Activated CD4-positive, alpha-beta T cell treated with anti-CD3 and anti-CD28 coated beads for 1 hour (primary cell): Measurements from ENCODE around the gene DIPK2B.

ENCODE experiments used
- DNase-seq: peaks from one replicate; pipeline ENCODE4 v3.0.0-alpha.2; 2020

DIPK2B gene, protein sequence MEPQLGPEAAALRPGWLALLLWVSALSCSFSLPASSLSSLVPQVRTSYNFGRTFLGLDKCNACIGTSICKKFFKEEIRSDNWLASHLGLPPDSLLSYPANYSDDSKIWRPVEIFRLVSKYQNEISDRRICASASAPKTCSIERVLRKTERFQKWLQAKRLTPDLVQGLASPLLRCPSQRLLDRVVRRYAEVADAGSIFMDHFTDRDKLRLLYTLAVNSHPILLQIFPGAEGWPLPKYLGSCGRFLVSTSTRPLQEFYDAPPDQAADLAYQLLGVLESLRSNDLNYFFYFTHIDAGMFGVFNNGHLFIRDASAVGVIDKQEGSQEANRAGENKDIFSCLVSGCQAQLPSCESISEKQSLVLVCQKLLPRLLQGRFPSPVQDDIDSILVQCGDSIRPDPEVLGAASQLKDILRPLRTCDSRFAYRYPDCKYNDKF

DNA sequence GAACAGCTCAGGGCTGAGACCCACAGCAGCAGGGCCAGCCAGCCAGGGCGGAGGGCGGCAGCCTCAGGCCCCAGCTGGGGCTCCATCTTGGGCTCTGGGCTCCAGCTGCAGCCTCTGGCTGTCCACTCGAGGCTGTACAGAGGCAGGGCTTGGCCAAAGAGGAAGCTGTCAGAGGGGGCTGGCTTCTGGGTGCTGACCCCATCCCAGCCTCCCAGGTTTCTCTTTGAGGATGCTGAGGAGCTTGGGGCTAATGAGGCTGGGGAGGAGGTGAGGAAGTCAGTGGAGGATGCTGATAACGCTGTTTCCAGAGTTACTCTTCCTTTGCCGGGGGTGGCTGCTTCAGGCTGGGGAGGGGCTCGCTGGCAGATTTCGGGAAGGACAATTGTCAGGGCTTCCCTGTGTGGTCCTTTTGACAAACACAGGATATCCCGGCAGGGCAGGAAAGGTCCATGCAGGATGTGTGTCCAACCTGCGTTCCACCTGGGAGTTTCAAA, at the start of gene DIPK2B:
TSS of gene DIPK2B (minus strand) at position 136 of the 494 bp plus-strand sequence. CDS start at position 86, 50 bp downstream.
- DNase-seq: no peak

DNA sequence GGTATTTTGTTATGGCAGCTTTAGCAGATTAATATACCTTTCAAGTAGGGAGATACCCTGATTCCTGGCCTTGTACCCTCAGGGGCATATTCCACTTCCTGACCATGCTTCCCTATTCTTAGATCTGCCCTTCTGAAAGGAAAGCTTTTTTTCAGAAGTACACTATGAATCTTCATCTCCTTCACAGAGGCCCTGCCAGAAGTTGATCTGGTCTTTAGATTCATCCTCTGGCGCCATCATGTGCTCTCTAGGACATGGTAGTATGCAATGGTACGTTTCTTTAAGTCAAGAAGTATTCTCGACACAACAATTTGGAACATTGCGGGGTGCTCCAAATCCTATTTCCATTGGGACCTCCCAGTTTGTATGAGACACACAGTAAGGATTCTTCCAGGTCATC, 39.6 kb upstream of the DIPK2B start:
- no peak for DNase-seq

DNA sequence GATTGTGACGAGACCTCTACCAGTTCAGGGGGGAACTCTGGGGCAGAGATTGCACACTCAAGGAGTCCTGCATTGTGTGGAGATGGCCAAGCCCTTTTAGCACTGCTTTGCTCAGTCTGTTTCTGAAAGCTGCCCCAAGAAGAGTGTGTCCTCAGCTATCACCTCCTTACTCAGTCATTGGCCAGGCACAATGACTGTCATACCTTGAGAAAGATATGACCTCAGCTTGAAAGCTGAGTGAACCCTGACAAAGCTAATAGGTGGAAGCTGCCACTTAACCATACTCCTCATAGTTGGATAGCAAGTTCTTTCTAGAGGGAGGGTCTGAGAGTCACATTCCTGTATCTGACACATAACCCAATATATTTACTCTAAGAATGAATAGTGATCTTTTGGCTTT, 37.8 kb upstream of the DIPK2B start:
- DNase-seq: no peak

DNA sequence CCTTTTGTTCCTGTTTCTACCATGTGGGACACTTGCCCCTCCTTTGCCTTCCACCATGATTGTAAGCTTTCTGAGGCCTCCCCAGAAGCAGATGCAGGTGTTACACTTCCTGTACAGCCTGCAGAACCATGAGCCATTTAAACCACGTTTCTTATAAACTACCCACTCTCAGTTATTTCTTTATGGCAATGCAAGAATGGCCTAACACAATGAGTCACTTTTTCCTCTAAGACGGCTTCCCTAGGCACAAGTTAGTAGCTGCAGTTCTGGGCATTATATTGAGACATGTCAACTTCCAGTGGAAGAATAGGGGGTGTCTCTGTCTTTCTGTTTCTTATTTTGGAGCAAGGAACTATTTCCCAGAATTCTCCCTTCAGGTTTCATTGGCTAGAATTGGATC, 32.9 kb upstream of the DIPK2B start:
- DNase-seq: no peak

DNA sequence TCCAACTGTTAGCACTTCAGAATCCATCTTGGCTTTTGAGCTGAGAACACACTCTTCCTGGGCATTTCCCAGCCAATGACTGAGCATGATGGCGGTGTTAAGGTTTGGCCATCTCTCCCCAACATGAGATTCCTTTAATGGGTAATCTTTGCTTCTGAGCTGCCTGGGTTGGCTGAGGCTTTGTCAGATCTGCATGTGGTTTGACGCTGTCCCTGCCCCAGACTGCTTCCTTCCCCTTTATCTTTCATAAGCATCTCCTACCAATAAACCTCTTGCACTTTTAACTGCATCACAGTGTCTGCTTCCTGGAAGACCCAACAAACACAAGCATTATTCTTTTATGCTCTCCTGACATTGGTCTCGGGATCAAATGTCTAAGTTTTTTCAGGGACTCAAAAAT, 31.5 kb upstream of the DIPK2B start:
- DNase-seq: no peak

DNA sequence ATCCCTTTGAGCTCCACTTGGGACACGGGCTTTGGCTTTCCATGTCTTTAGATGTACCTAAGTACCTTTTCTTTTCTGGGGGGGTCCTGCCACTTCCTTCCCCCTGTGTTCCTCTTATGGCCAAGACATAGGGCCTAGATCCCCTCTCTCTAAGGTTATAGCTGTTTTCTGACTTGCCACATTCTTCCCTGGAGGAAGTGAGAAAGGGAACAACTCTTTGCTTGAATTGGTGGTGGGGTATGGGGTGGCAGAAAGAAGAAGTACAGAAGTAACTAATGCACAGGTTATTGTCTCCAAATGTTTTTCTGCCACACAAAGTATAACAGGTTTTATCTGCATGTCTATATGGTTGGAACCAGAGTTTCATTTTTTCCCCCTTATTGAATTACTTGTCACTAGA, 29.7 kb upstream of the DIPK2B start:
- no peak for DNase-seq

DNA sequence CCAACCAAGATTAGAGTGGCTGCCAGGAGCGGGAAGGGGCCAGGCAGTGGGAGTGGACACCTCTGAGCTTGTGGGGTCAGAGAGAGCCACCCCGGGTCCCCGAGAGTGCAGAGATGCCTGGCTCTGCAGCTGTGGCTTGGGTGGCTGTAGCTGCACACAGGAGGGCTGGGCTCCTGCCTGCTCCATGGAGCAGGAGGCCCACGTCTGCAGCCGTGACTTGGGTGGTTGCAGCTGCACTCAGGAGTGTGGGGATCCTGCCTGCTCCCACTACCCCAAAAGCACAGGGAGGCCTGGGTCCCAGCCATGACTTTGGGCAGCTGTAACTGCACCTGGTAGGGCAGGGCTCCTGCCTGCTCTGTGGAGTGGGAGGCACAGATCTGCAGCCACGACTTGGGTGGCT, 28.7 kb upstream of the DIPK2B start:
- DNase-seq: no peak

DNA sequence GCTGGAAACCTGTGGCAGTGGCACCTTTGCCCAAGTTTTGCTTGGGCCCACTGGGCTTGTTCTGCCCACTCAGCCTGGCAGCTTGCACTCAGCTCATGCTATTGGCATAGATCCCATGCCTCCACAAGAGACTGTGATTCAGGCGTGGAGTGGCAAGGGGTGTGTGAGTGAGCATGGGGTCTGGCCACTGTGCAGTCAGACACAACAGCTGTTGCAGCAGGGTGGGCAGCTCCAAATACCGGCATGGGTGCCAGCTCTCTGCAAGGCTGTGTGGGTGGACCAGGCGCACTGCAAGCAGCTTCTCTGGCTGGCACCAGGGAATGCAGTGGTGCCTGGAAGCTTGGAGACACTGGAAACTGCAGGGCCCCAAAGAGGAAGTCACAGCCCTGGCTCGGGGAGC, 27.4 kb upstream of the DIPK2B start:
- DNase-seq: no peak

DNA sequence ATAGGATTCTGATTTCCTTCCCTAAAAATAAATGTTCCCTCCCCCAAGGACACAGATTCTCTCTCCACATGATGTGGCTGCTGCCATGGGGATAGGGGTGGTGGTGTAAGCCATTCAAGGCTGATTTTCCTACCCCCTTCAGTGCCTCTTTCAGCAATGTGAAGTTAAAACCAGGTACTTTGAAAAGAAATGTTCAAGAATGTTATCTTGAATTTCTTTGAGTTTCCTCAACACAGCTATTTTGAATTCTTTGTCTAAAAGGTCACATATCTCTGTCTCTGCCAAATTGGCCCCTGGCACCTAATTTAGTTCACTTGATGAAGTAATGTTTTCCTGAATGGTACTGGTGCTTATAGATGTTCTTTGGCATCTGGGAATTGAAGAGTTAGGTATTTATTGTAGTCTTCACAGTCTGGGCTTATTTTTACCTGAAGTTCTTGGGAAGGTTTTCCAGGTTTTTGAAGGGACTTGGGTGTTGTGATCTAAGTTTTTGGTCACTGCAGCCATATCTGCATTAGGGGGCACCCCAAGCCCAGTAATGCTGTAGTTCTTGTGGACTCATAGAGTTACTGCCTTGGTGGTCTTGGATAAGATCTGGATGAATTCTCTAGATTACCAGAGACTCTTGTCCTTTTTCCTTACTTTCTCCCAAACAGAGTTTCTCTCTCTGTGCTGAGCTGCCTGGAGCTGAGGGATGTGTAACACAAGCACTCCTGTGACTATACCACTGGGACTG, 7.6 kb upstream of the DIPK2B start:
- DNase-seq: no peak

DNA sequence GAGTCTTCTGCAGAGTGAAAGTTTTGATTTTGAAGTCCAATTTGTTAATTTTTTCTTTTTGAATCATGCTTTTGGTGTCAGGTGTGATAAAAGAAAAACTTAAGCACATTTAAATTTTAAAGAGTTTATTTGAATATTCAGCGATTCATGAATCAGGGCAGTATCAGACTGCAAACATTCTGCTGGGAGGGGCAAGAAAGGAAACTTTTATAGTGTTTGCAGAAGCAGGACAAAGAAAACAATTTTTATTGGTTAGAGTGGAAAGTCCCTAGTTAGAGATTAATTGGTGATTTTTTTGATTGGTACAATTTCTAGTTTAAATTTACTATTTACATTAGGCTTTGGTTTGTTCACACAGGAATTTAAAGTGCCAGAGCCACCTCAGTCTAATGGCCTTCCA, 1.5 kb upstream of the DIPK2B start:
- DNase-seq: no peak

DNA sequence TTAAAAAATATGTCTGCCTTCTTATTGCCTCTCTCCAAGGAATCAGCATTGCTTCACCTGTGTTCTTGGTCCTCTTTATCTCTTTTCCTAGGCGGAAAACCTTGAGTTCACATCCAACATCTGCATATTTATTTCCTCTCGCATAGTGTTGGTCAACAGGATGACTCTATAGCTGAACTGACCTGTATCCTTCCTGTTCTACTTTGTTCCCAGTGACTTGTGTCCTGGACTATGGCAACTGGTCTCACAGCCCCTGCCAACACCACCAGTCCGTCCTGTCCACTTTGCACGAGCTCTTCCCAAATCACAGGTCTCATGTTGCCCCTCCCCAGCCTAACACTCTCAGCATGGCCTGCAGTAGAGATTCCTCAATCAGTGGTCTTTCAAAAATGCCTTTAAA, 2.0 kb downstream of the DIPK2B start:
- DNase-seq: no peak

DNA sequence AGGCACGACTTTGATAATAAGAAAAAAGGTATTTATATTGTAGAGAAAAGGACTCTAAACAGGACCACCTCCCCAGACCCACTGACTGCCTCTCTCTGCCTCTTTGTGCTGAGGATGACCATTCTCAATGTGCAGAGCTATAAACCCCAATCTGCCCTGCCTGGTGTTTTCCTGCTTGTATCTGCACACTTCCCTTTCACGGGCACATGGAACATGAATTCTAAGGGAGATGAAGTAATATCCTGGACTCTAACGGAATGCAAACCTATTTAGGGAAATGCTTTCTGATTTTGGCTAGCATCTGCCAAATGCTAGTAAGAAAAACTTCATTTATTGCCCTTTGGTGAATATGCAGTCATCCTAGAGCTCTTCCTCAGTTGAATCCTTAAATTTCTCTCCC, 2.4 kb downstream of the DIPK2B start:
- no peak for DNase-seq

DNA sequence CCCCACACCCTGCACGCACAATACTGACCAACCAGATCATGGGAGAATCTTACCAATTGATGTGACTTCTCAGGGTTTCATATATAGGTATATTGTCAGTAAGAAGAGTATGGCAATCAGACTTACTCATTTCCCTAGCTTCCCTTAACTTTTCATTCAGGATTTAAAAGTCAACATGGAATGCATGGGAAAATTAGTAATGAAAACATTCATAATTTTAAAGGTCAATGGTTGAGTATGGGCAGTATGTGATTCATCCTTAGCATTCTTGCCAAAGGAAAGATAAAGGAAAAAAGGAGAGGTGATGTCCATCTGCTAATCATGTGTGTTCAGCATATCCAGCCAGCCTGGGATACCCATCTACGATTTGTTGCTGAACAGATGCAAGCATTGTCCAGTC, 4.0 kb downstream of the DIPK2B start:
- DNase-seq: no peak

DNA sequence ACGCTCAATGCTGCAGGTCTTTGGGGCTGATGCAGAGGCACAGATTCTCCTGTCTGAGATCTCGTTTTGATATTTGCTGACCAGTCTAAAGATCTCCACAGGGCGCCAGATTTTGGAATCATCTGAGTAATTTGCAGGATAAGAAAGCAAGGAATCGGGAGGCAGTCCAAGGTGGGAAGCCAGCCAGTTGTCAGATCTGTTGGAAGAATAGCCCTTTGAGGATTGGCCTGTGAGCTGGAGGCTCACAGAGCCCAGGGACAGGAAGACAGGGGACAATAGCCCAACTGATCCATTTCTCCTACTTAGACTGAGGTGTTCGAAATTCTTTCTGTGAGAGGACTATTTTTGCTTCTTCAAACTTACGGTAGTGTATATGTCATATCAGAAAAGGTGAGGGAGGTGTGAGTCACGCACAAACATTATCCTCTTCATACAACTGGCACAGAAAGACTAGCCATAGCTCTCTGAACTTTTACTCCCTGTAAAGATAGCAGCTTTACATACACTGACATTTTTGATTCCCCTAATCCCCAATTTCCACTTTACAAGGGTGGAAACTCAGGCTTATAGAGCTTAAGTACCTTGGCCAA, 8.8 kb downstream of the DIPK2B start:
- no peak for DNase-seq

DNA sequence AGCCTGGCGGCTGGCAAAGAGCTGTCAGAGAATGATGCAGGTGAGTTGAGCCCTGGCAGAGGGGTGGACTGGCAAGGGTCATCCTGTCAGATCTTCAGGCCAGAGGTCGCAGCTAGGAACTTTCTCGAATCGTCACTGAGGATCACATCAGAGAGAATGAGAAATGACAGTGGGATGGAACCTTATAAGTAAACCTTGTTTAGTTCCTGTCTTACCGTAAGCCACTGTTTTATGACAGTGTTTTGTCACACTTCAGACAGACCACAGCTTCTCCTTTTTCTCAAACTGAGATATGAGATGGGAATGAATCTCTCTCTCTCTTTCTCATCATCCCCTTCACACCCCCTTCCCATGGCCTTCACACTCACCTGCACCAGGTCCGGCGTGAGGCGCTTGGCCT, 9.3 kb downstream of the DIPK2B start:
- DNase-seq: no peak

DNA sequence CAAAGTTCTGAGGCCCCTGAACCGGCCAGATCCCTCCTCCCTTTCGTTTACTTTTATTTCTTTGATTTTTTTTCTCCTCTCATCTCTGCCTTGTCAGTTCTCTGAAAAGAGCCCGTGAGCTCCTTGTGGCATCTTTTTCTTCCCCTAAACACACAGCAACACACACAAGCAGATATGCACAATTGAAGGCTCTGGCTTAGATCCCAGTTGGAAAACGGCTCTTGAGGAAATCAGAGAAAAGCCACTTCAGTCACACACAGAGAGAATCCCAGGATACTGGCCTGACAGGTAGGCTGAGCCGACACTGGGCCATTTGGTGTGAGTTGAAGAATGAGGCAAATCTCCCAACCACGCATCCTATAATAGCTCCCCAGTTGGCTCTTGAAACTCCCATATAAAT, 12.9 kb downstream of the DIPK2B start:
- no peak for DNase-seq

DNA sequence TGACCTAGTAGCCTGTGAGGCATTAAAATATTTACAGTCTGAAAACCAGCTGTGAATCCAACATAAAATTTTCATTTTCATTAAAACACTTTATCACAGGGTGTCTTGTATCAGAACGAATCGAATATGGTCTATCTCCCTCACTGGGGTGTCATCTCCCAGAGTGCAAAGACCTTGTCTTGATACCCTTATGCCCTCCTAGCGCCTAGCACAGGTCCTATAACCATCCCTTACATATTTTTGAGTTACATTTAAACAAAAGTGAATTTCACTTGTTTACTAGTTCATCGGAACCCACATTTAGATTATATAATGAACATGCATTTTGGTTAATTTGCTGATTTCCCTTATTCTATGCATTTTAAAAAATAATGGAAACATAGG, 14.0 kb downstream of the DIPK2B start:
- no peak for DNase-seq

DNA sequence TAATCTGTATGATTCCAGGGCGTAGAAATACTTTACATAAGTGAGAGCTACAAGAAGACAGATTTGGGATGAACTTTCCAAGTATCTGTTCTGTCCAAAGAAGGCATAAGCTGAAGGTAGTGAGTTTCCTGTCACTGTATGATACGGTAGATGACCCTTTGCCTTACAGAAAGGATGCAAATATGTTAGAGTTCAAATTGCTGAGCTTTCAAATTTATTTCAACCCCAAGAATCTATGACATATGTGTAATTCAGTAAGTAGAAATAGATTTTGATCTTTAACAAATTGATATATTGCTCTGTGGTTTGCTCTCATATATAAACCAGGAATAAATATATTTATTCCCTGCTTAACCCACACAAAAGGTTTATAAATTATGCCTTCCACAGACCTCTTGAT, 16.5 kb downstream of the DIPK2B start:
- DNase-seq: no peak

DNA sequence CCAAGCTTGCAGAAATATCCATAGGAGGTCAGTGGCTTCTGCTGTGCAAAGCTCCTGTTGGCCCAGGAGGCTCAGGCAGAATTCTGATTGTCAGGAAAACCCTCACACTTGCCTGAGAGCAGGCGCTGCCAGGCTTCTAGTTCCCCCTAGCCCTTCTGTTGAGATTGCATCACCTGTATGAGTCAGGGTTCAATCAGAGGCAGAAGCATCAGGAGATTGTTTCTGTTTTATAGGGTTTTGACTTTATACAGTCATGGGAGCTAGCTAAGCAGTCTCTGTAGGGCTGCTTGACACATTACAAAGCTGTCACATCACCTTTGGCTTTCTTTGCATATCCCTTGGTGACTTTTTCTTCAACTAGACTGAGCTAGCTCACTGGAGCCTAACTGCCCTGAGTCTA, 27.8 kb downstream of the DIPK2B start:
- no peak for DNase-seq

DNA sequence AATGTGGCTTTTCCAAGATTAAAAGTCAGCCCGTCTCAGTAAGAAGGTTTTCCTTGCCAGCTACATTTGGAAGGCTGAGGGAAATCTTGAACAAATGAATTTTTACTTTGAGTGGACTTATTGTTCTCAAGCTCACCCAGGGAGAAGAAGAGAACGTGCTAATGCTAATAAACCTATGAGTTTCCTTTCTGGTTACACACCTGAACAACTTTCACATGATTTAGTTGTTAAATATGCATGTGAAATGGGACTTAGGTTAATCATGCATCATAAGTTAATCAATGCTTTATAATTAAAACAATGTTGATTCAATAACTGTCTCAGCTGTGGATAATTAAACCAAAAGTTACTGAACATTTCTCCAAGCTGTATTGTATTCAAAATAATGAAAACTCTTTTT, 33.9 kb downstream of the DIPK2B start:
- DNase-seq: no peak

DNA sequence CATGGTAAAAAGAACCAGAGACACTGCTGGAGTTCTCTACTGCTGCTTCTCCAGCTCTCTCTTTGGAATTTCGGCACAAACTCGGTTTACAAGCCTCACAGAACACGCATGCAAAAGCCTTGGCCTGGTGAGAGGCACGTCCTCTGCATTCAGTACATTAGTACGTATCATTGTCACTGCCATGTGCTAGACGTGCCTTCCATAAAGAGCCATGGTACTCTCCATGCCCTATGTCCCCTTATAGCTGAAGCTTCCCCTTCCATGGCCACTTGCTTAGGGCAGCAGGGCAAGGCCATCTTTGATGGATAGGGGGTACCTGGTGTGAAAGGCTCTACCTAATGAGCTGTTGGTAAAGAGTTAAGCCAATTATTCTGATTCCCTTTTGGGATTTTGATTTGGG, 35.0 kb downstream of the DIPK2B start:
- DNase-seq: no peak

DNA sequence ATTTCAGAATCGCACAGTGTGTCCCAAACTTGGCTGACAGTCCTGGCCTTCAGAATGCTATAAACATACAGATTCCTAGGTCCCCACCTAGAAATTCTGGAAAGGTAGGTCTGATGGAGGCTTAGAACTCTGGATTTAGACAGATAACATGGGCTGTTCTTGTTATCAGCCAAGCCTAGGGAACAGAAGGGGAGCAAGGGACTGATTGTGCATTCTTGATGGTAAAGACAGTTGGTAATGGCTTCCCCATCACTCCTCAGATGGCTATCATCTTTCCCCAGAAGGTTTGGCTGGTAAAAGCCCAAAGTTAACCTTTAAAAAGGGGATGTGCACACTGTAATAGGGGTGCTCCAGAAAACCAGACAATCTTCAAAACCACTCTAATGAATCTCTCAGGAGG, 35.7 kb downstream of the DIPK2B start:
- DNase-seq: no peak

DNA sequence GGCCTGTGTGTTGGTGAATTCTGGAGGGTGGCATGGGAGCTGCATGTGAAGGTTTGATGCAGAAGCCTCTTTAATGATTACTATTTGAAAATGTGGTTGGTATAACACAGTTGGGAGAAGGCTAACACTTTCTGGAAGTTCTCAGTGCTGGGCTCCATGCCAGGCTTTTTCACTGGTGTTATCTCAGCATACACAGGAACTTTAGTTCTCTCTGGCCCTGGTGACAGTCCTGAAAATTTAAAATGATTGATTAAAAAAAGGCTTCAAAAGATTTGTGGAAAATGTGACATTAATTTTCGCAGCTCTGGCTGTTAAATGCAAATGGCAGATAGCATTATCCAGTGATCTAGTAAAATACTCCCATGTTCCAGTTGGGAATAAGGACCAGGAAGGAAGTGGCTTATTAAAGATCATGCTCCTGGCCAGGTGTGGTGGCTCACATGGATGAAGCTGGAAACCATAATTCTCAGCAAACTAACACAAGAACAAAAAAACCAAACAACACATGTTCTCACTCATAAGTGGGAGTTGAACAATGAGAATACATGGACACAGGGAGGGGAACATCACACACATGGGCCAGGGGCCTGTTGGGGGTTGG, 36.6 kb downstream of the DIPK2B start:
- DNase-seq: no peak

DNA sequence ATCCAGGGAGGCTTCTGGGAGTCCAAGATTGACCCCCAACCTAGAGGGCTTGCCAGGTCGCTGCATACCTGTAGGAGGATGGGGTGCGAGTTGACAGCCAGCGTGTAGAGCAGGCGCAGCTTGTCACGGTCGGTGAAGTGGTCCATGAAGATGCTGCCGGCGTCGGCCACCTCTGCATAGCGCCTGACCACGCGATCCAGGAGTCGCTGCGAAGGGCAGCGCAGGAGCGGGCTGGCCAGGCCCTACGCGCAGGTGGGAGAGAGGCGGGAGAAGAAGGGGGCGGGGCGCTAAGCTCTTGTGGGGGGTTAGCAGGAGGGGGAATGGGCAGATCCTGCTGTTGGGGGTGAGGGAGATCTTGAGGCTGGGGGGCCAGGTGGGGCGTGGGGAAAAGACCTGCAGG, 43.0 kb downstream of the DIPK2B start:
- no peak for DNase-seq
